Measurements from ENCODE around the gene PICK1. TPM values are rescaled to one million over a fixed set of nuclear protein-coding genes. Genes with fewer than 3 reads are reported as not detected.

PICK1 gene
- total and polyA plus RNA-seq, 2 of the 4 experiments (the other 2 are of a cell fraction), result 16.5 to 21.0 TPM

DNA sequence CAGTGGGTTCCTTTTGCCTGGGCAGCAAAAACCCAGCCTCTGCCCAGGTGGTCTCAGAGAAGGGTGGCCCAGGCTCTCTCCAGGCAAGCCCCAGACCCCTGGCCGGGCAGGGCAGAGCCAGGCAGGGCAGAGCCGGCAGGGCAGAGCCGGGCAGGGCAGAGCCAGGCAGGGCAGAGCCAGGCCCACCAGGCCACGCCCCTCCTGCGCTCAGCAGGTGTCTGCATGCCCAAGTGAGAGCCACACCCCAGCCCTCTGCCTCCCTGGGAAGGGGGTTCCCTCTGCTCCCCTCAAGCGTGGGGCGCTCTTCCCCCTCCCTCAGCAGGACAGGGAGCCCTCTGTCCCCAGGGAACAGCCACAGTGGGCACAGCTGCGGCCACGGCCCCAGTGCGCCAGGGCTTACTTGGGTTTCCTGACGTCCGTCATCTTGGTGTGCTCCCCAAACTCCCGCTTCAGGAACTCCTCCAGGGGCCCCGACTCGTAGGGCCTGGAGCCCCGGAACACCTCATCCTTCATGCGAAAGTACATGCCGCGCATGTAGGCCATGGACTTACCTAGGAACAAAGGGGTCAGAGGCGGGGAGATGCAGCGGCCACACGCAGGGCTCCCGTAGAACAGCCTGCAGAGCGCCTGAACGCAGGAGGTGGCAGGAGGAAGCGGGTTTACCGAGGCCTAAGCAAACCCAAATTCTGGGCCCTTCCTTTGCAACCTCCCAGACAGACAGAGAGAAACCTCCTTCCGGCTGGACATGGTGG, 63.3 kb downstream of the PICK1 start:
- H2BK5ac ChIP-seq (ENCODE audit: low read depth, low read length, poor library complexity, severe bottlenecking), result no peak overlapping the region

More for the DNA sequence above, 63.3 kb downstream of the PICK1 start:
- Histone ChIP-seq H2AK9ac (replicated peaks; ENCODE audit: low read depth, low read length, poor library complexity) (no peak overlapping the region), H4K91ac (ENCODE audit: insufficient read depth, low read depth, low read length) (no peak overlapping the region), H2AFZ (replicated peaks; ENCODE audit: low read length, poor library complexity) (no peak overlapping the region), H3K14ac (replicated peaks; ENCODE audit: low read depth, low read length) (no peak overlapping the region), H2BK20ac (ENCODE audit: low read depth, low read length) (no peak overlapping the region), H2BK120ac (ENCODE audit: low read depth, low read length) (no peak overlapping the region), H3K23ac (ENCODE audit: low read depth, low read length) (no peak overlapping the region), H3K79me1 (ENCODE audit: low read depth in 1 of 2, low read length in 2 of 2) (no peaks in the 10 kb centered on the region), H3K56ac (ENCODE audit: extremely low read depth, insufficient read depth, low read length) (no peak overlapping the region), H2AK5ac (ENCODE audit: low read depth, low read length) (no peak overlapping the region), H4K20me1 (ENCODE audit: insufficient read depth, low read length) (no peaks in the 10 kb centered on the region), H3K4me2 (ENCODE audit: low read depth, low read length) (no peak overlapping the region), H3K4me1 (ENCODE audit: control insufficient read depth, insufficient read depth, low read length) (no peaks in the 10 kb centered on the region), H3K9me1 (ENCODE audit: insufficient read depth, low read length) (peaks cover 4% of the 10 kb centered on the region), H4K8ac (ENCODE audit: low read depth in 2 of 2, low read length in 2 of 2) (no peak overlapping the region), H3K27ac (ENCODE audit: insufficient read depth, low read length) (no peak overlapping the region), H3K9me3 (ENCODE audit: control insufficient read depth, insufficient read depth, low read length) (no peaks in the 10 kb centered on the region), H4K5ac (ENCODE audit: low read depth, low read length) (no peak overlapping the region), H3K18ac (ENCODE audit: low read depth, low read length) (no peak overlapping the region), H3K9ac (ENCODE audit: low read depth, low read length) (no peak overlapping the region), H3K27me3 (ENCODE audit: control insufficient read depth, insufficient read depth, low read length) (peaks cover 3% of the 10 kb centered on the region; the same call in 1 of the 2 replicates), H3K4me3 (ENCODE audit: insufficient read depth, low read depth, low read length) (no peak overlapping the region), H2BK15ac (ENCODE audit: low read depth, low read length) (no peak overlapping the region), H3K36me3 (ENCODE audit: control insufficient read depth, insufficient read depth, low read length) (no peaks in the 10 kb centered on the region), H3K4ac (ENCODE audit: low read depth, low read length) (no peak overlapping the region)
- dilution Hi-C loops (cut with HindIII; ENCODE audit: low sequenced_read_pairs, unreplicated experiment), result no loop called here
- in situ Hi-C loops (cut with MboI; ENCODE audit: low sequenced_read_pairs), result no loop called here
- ChIA-PET CTCF (no interaction called here), POLR2A (ENCODE audit: unreplicated experiment) (no interaction called here)
- ATAC-seq (ENCODE audit: low read depth), result no peak
- 83% methylated on average over 11 of the region's 28 CpGs; no CpG with 5 or more reads in 1 of the 2 experiments for WGBS, 2 experiments (ENCODE audit: extremely low coverage in 2 of 2, insufficient read length in 1 of 2)
- no TSS peak for BruUV-seq (replicated peaks)
- intact Hi-C loops (cut with micrococcal nuclease), result no loop called here
- DNase-seq, result no peak
- no peak for TF ChIP-seq RAD21 (IDR thresholded peaks at IDR 0.05; ENCODE audit: low read length)
- no peak for TF ChIP-seq CTCF (conservative IDR thresholded peaks at IDR 0.05; ENCODE audit: low read depth, low read length)
- TF ChIP-seq, protein P1, sequence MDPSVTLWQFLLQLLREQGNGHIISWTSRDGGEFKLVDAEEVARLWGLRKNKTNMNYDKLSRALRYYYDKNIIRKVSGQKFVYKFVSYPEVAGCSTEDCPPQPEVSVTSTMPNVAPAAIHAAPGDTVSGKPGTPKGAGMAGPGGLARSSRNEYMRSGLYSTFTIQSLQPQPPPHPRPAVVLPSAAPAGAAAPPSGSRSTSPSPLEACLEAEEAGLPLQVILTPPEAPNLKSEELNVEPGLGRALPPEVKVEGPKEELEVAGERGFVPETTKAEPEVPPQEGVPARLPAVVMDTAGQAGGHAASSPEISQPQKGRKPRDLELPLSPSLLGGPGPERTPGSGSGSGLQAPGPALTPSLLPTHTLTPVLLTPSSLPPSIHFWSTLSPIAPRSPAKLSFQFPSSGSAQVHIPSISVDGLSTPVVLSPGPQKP (IDR thresholded peaks at IDR 0.05; ENCODE audit: borderline replicate concordance, low read depth, low read length), result no peak
- TF ChIP-seq BHLHE40 (IDR thresholded peaks at IDR 0.05; ENCODE audit: low read depth, low read length), result no peak
- no peak for TF ChIP-seq RFX5 (IDR thresholded peaks at IDR 0.05; ENCODE audit: low read depth, low read length)
- TF ChIP-seq MXI1 (IDR thresholded peaks at IDR 0.05; ENCODE audit: borderline replicate concordance, low read depth, low read length), result no peak
- TF ChIP-seq RCOR1 (IDR thresholded peaks at IDR 0.05; ENCODE audit: insufficient replicate concordance, low read length), result no peak
- TF ChIP-seq SMC3 (IDR thresholded peaks at IDR 0.05; ENCODE audit: low read depth, low read length), result no peak
- no peak for TF ChIP-seq MAZ (IDR thresholded peaks at IDR 0.05; ENCODE audit: borderline replicate concordance, low read depth, low read length)
- no peak for TF ChIP-seq CEBPB (IDR thresholded peaks at IDR 0.05; ENCODE audit: low read depth, low read length)
- TF ChIP-seq MAFK (IDR thresholded peaks at IDR 0.05; ENCODE audit: low read depth, low read length), result no peak
- no peak for TF ChIP-seq CHD1 (IDR thresholded peaks at IDR 0.05; ENCODE audit: low read depth, low read length)
- TF ChIP-seq NFE2L2 (IDR thresholded peaks at IDR 0.05; ENCODE audit: low read depth, low read length), result no peak
- TF ChIP-seq FOS (IDR thresholded peaks at IDR 0.05; ENCODE audit: low read depth, low read length), result no peak
- no peak for TF ChIP-seq POLR2A (IDR thresholded peaks at IDR 0.05; ENCODE audit: low read depth, low read length)
- no peak for TF ChIP-seq USF2 (IDR thresholded peaks at IDR 0.05; ENCODE audit: low read depth, low read length)

Data from IMR-90 (cell line).